Measurements from ENCODE around the gene WRNIP1. TPM values are rescaled to one million over a fixed set of nuclear protein-coding genes. Genes with fewer than 3 reads are reported as not detected.

WRNIP1 gene
- total and polyA plus RNA-seq, 2 of the 13 experiments (the other 11 are each of a cell fraction or from before 2014, with no cell fraction given), result 77.7 to 90.3 TPM

DNA sequence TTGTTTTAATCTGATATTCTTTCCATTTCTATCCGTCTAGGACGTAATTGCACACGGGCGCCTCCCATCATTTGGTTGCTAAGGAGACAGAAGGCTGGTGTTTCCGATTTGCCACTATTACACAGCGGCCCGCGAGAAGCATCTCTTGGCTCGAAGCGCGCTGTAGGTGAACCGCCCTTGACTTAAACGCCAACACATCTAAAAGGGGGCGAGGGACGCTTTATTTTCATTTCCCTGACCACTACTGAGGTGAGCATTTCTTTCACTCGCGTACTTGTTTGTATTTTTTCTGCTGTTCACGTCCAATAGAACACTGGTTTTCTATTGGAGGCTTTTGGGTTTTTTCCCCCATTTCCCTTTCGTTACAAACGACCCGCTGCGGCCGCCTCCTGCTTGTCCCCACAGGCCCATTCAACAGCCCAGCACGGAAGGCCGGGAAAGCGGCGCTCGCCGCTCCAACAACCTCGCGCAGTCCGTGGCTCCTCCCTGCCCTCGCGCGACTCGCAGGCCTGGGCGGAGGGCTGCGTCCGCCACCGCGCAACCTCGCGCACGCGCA is 505 bp upstream of the WRNIP1 start (continued):
- TF ChIP-seq, protein P1, sequence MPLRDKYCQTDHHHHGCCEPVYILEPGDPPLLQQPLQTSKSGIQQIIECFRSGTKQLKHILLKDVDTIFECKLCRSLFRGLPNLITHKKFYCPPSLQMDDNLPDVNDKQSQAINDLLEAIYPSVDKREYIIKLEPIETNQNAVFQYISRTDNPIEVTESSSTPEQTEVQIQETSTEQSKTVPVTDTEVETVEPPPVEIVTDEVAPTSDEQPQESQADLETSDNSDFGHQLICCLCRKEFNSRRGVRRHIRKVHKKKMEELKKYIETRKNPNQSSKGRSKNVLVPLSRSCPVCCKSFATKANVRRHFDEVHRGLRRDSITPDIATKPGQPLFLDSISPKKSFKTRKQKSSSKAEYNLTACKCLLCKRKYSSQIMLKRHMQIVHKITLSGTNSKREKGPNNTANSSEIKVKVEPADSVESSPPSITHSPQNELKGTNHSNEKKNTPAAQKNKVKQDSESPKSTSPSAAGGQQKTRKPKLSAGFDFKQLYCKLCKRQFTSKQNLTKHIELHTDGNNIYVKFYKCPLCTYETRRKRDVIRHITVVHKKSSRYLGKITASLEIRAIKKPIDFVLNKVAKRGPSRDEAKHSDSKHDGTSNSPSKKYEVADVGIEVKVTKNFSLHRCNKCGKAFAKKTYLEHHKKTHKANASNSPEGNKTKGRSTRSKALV (CRISPR knock-in tag; IDR thresholded peaks at IDR 0.05), result no peak
- TF ChIP-seq HDAC6 (IDR thresholded peaks at IDR 0.05; ENCODE audit: low read depth, low read length) (no peak), NCOA5 (CRISPR knock-in tag; IDR thresholded peaks at IDR 0.05) (no peak), ZNF230 (CRISPR knock-in tag; IDR thresholded peaks at IDR 0.05) (no peak), MAF1 (CRISPR knock-in tag; IDR thresholded peaks at IDR 0.05; ENCODE audit: borderline replicate concordance) (no peak), FOXC1 (CRISPR knock-in tag; IDR thresholded peaks at IDR 0.05; ENCODE audit: borderline replicate concordance) (no peak), DMAP1 (CRISPR knock-in tag; IDR thresholded peaks at IDR 0.05) (0 out of 2 replicates have a peak, but pooled peaks have one; percentile 51), THAP7 (CRISPR knock-in tag; IDR thresholded peaks at IDR 0.05) (no peak), ZNF383 (CRISPR knock-in tag; IDR thresholded peaks at IDR 0.05; ENCODE audit: borderline replicate concordance) (no peak), BRCA1 (CRISPR knock-in tag; IDR thresholded peaks at IDR 0.05) (no peak), MXD4 (CRISPR knock-in tag; IDR thresholded peaks at IDR 0.05) (no peak; the same call in 1 of the 2 replicates), ZSCAN21 (CRISPR knock-in tag; IDR thresholded peaks at IDR 0.05; ENCODE audit: borderline replicate concordance) (no peak; the same call in 1 of the 2 replicates)
- TF ChIP-seq, protein P2, sequence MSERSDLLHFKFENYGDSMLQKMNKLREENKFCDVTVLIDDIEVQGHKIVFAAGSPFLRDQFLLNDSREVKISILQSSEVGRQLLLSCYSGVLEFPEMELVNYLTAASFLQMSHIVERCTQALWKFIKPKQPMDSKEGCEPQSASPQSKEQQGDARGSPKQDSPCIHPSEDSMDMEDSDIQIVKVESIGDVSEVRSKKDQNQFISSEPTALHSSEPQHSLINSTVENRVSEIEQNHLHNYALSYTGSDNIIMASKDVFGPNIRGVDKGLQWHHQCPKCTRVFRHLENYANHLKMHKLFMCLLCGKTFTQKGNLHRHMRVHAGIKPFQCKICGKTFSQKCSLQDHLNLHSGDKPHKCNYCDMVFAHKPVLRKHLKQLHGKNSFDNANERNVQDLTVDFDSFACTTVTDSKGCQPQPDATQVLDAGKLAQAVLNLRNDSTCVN (CRISPR knock-in tag; IDR thresholded peaks at IDR 0.05; ENCODE audit: borderline replicate concordance), result 0 out of 2 replicates have a peak, but pooled peaks have one; percentile 66
- TF ChIP-seq, protein P3, sequence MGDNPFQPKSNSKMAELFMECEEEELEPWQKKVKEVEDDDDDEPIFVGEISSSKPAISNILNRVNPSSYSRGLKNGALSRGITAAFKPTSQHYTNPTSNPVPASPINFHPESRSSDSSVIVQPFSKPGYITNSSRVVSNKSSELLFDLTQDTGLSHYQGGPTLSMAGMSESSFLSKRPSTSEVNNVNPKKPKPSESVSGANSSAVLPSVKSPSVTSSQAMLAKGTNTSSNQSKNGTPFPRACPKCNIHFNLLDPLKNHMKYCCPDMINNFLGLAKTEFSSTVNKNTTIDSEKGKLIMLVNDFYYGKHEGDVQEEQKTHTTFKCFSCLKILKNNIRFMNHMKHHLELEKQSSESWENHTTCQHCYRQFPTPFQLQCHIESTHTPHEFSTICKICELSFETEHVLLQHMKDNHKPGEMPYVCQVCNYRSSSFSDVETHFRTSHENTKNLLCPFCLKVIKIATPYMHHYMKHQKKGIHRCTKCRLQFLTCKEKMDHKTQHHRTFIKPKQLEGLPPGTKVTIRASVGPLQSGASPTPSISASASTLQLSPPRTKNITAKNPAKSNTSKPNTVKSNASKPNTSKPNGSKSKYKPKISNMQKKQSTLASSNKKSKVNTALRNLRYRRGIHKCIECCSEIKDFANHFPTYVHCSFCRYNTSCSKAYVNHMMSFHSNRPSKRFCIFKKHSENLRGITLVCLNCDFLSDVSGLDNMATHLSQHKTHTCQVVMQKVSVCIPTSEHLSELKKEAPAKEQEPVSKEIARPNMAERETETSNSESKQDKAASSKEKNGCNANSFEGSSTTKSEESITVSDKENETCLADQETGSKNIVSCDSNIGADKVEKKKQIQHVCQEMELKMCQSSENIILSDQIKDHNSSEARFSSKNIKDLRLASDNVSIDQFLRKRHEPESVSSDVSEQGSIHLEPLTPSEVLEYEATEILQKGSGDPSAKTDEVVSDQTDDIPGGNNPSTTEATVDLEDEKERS (CRISPR knock-in tag; IDR thresholded peaks at IDR 0.05), result no peak
- TF ChIP-seq, protein P4, sequence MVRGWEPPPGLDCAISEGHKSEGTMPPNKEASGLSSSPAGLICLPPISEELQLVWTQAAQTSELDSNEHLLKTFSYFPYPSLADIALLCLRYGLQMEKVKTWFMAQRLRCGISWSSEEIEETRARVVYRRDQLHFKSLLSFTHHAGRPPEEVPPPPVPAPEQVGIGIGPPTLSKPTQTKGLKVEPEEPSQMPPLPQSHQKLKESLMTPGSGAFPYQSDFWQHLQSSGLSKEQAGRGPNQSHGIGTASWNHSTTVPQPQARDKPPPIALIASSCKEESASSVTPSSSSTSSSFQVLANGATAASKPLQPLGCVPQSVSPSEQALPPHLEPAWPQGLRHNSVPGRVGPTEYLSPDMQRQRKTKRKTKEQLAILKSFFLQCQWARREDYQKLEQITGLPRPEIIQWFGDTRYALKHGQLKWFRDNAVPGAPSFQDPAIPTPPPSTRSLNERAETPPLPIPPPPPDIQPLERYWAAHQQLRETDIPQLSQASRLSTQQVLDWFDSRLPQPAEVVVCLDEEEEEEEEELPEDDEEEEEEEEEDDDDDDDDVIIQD (CRISPR knock-in tag; IDR thresholded peaks at IDR 0.05; ENCODE audit: low read depth), result no peak
- TF ChIP-seq, protein P5, sequence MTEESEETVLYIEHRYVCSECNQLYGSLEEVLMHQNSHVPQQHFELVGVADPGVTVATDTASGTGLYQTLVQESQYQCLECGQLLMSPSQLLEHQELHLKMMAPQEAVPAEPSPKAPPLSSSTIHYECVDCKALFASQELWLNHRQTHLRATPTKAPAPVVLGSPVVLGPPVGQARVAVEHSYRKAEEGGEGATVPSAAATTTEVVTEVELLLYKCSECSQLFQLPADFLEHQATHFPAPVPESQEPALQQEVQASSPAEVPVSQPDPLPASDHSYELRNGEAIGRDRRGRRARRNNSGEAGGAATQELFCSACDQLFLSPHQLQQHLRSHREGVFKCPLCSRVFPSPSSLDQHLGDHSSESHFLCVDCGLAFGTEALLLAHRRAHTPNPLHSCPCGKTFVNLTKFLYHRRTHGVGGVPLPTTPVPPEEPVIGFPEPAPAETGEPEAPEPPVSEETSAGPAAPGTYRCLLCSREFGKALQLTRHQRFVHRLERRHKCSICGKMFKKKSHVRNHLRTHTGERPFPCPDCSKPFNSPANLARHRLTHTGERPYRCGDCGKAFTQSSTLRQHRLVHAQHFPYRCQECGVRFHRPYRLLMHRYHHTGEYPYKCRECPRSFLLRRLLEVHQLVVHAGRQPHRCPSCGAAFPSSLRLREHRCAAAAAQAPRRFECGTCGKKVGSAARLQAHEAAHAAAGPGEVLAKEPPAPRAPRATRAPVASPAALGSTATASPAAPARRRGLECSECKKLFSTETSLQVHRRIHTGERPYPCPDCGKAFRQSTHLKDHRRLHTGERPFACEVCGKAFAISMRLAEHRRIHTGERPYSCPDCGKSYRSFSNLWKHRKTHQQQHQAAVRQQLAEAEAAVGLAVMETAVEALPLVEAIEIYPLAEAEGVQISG (CRISPR knock-in tag; IDR thresholded peaks at IDR 0.05), result no peak

All from HepG2 (cell line).